Mucosa of descending colon (tissue), 3 donors: ENCODE measurements around the gene RALGPS1. TPM values are rescaled to one million over a fixed set of nuclear protein-coding genes. Genes with fewer than 3 reads are reported as not detected.

Source experiments
- ATAC-seq: fragments of 200-7000 bp; cut with Tn5 transposase; one replicate; pipeline ENCODE4 v1.9.1; 2020; ENCODE audit warnings: mild to moderate bottlenecking, moderate library complexity
- DNase-seq, 3 donors: peaks; one replicate each; pipeline ENCODE4 v3.0.0-alpha.2; 2020
- H3K36me3 ChIP-seq: fragments of 200-600 bp; one replicate; pipeline ENCODE4 v1.8.0; 2021; ENCODE audit warnings: low read depth, mild to moderate bottlenecking
- H3K4me1 ChIP-seq: fragments of 200-600 bp; one replicate; pipeline ENCODE4 v1.8.0; 2021; ENCODE audit warnings: low read depth, mild to moderate bottlenecking
- H3K4me3 ChIP-seq: fragments of 200-600 bp; one replicate; pipeline ENCODE4 v1.8.0; 2021; ENCODE audit warnings: mild to moderate bottlenecking
- H3K9me3 ChIP-seq: fragments of 200-600 bp; one replicate; pipeline ENCODE4 v1.8.0; 2021; ENCODE audit warnings: mild to moderate bottlenecking
- CTCF ChIP-seq: fragments of 200-600 bp; IDR thresholded peaks from one replicate; pipeline ENCODE4 v1.8.0; 2022; ENCODE audit warnings: antibody characterized with exemption, mild to moderate bottlenecking
- intact Hi-C, 2 donors: fragments of 100-400 bp; cut with DNase I in 1 of 2; cut with micrococcal nuclease in 1 of 2; formaldehyde crosslinking; loops; one replicate each; pipeline versions ENCODE4 v1.11.0 to v1.11.1; 2022; cut with DNase I, micrococcal nuclease
- total RNA-seq, 3 donors: library from RNA; stranded (reverse); fragmentation: NEBNext Ultra II Directional in 2 of 3; extraction: Animal tissue kit (Norgen Biotek cat#: 25700) in 2 of 3; gene quantifications; one replicate each; pipeline versions ENCODE4 v1.2.1 to v1.2.4, GENCODE V29; 2021 to 2023
- donor health status: DM: no; HTN: no; CAD: no; lungs with moderate emphysema.
- donor health status: DM: no; HTN: no; CAD: no.
- donor health status: DM: no; HTN: yes; CAD: no.

RALGPS1 gene
- total RNA-seq, 3 donors from 2014 or later = 31.3 to 55.4 (median 32.1) TPM

DNA sequence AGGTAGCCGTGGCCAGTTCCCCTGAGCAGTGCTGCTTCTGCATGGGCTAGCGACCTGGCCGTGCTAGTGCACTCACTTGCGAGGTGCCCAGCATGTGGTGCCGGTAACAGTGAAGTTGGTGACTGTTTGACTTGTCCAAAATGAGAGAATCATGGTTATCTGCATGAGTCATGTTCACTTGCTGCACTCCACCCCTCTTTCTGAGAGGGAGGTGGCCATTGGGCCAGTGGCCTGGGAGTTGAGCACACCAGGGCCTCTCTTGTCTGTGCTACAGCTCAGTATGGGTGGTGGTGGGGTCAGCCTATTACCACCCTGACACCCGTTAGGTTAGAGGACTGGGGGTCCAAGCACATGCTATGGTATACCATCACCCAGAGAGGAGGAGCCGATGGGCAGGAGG, 294.6 kb downstream of the RALGPS1 start:
- TF ChIP-seq CTCF = no peak
- Histone ChIP-seq H3K4me1 (no peaks in the 10 kb centered on the region), H3K36me3 (no peaks in the 10 kb centered on the region), H3K9me3 (no peaks in the 10 kb centered on the region), H3K4me3 (no peak overlapping the region)
- no peak for ATAC-seq
- DNase-seq = no peak
- intact Hi-C loops = no loop called here

DNA sequence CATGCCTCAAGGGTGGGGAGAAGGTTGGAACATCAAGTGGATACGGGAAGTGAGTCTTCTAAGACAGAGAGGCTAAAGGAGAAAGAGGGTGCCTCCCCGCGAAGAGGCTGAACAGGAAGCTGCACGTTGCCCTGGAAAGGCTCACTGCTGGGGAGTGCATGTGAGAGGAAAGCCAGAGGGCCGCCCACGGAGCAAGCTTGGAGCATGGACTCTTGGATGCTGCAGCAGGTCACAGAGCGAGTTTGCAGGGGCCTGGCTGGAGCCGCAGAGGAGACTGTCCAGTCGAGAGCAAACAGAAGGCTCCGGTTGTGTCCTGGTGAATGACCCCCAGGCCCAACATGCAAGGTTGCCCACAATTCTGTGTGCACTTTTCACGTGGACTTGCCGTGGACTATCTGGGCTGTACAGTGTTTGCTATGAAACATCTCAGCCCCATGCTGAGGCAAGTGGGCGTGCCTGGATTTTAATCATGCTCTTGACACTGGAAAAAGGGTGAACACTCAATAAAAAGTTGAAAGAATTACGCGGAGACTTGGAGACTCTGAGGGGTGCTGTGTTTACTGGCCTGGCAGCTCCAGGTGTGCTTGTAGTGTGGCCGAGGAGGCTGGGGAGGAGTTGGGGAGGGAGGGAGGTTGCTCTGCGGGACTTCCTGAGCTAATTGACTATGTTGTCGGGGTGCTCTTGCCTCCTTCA, 295.5 kb downstream of the RALGPS1 start:
- no peaks in the 10 kb centered on the region for H3K9me3 ChIP-seq
- ATAC-seq = no peak
- H3K4me3 ChIP-seq = no peak overlapping the region
- H3K4me1 ChIP-seq = no peaks in the 10 kb centered on the region
- H3K36me3 ChIP-seq = no peaks in the 10 kb centered on the region
- intact Hi-C loops = no loop called here
- no peak for DNase-seq
- no peak for TF ChIP-seq CTCF

- H3K4me3 ChIP-seq = no peak overlapping the region
- intact Hi-C loops = no loop called here
- no peaks in the 10 kb centered on the region for H3K4me1 ChIP-seq
- no peaks in the 10 kb centered on the region for H3K36me3 ChIP-seq
- DNase-seq (no peak), ATAC-seq (no peak)
- no peak for TF ChIP-seq CTCF
- H3K9me3 ChIP-seq = no peaks in the 10 kb centered on the region
These were observed 296.5 kb downstream of the RALGPS1 start for GRCh38 chr9:127210851-127211730.

DNA sequence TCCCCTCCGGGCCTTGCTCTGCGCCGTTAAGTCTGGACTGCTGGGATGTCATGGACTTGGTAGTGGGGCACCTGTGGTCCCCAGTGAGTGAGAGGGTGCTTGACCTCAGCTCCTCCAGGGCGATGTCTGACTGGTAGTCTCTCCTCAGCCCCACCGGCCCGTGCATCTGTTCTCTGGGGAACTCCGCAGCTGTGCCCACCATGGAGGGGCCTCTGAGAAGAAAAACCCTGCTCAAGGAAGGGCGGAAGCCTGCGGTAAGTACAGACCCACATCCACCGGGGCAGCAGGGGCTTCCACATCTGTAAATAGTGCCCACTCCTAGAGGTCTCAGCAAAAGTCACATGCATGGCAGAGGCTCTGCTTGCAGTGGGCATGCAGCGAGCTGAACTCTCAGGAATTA, 297.4 kb downstream of the RALGPS1 start:
- ATAC-seq = no peak
- no peak overlapping the region for H3K4me3 ChIP-seq
- DNase-seq = no peak
- H3K36me3 ChIP-seq = no peaks in the 10 kb centered on the region
- intact Hi-C loops = no loop called here
- TF ChIP-seq CTCF = no peak
- no peaks in the 10 kb centered on the region for H3K4me1 ChIP-seq
- no peaks in the 10 kb centered on the region for H3K9me3 ChIP-seq

GRCh38 chr9:127212453-127212852, 297.9 kb downstream of the RALGPS1 start:
- intact Hi-C loops = no loop called here
- Histone ChIP-seq H3K9me3 (no peaks in the 10 kb centered on the region), H3K4me3 (no peak overlapping the region), H3K4me1 (no peaks in the 10 kb centered on the region), H3K36me3 (no peaks in the 10 kb centered on the region)
- ATAC-seq = no peak
- TF ChIP-seq CTCF = no peak
- no peak for DNase-seq
